T-helper 1 cell treated with Interleukin-12 subunit alpha and Interleukin-12 subunit beta and Interleukin-4 antibody, amounts not matched to agents 30 ng/mL and 1 ng/mL, for 36 hours (primary cell): ENCODE measurements around the gene ACTL9. TPM values are rescaled to one million over a fixed set of nuclear protein-coding genes. Genes with fewer than 3 reads are reported as not detected.

Source experiments
- intact Hi-C: fragments of 100-400 bp; cut with micrococcal nuclease; formaldehyde crosslinking; loops from one replicate; pipeline ENCODE4 v1.15.1; 2024
- total RNA-seq: library from RNA; stranded (reverse); gene quantifications from 2 replicates; pipeline ENCODE4 v1.2.3, GENCODE V29; 2022

Gene ACTL9
- total RNA-seq, 1 donor from 2014 or later, result not detected

- intact Hi-C loops, result no loop called here
Measured at GRCh38 chr19:8648240-8648639, 50.4 kb downstream of the ACTL9 start.

Other genes starting within 250 kb of the ACTL9 start
- gene PRAM1, start 196.2 kb downstream of the ACTL9 start, total RNA-seq, result 1.2 and 1.7 TPM in 2 replicates
- 32.5 and 32.6 TPM in 2 replicates for gene ZNF414, start 184.6 kb downstream of the ACTL9 start, total RNA-seq
- 436 and 438 TPM in 2 replicates for gene MYO1F, start 121.4 kb downstream of the ACTL9 start, total RNA-seq
- gene ADAMTS10, start 88.1 kb downstream of the ACTL9 start, total RNA-seq, result 9.9 and 10.1 TPM in 2 replicates
- gene NFILZ, start 68.2 kb downstream of the ACTL9 start, total RNA-seq, result not detected in 2 replicates
- gene OR2Z1, start 22.8 kb upstream of the ACTL9 start, total RNA-seq, result 0.12 TPM in 1 of 2 replicates, not detected in the other
- 15.2 and 16.0 TPM in 2 replicates for gene ZNF558, start 133.5 kb upstream of the ACTL9 start, total RNA-seq
- not detected in 2 replicates for gene MBD3L1, start 133.6 kb upstream of the ACTL9 start, total RNA-seq